ENCODE measurements around the gene FAM13A.

The FAM13A gene

DNA sequence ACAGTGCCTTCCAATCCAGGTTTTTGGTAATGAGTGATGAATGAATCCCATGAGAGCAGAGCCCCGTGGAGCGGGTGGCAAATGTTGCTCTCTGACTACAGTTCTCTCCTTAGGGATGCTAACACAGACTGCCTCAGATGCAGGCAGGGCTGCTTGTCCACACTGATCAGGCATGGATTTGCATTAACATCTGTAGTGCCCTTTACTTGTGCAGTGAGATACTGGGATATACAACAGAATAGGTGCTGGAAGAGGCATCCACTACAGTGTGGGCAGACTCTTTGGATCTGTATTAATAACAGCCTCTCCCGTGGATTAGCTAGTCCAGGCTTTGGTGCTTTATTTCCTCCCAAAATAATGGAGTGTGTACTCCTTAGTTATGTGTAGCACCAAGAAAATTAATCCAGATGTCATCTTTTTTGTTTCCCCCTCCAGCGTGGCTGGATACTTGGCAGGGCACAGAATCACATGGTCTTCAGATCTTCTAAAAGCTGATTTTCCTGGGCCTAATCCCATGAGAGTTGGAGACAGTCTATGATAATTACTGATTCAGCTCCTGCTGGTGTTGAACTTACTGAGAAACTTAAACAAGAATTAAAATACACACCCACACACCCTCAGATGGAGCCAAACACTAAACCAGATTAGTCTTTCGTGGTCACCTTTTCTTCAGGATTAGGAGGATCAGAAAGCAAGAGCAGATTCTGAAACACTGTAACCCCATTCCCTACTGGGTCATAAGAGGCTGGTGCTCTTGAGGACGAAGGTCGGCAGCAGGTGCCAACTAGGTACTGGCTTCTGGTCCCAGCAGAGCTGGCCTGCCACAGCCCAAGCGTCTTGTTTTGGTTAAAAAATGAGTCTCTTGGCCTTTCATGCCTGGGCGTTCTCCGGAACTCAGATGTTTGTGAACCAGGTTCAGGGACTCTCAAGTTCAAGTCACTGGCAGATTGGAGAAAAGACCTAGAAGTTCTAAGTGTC lies 336.2 kb downstream of the FAM13A start:
- no peak overlapping the region for H3K4me2 ChIP-seq (ENCODE audit: low read depth, low read length, poor library complexity, severe bottlenecking)
- H3K9ac ChIP-seq (ENCODE audit: low read length), result no peak overlapping the region
- H3K4me3 ChIP-seq (ENCODE audit: insufficient read depth, low read length, poor library complexity, severe bottlenecking), result no peak overlapping the region
- no peaks in the 10 kb centered on the region for H3K27me3 ChIP-seq (ENCODE audit: low read length)
- no peak for TF ChIP-seq EZH2phosphoT487 (conservative IDR thresholded peaks at IDR 0.05; ENCODE audit: low read length)
- TF ChIP-seq, protein P1, sequence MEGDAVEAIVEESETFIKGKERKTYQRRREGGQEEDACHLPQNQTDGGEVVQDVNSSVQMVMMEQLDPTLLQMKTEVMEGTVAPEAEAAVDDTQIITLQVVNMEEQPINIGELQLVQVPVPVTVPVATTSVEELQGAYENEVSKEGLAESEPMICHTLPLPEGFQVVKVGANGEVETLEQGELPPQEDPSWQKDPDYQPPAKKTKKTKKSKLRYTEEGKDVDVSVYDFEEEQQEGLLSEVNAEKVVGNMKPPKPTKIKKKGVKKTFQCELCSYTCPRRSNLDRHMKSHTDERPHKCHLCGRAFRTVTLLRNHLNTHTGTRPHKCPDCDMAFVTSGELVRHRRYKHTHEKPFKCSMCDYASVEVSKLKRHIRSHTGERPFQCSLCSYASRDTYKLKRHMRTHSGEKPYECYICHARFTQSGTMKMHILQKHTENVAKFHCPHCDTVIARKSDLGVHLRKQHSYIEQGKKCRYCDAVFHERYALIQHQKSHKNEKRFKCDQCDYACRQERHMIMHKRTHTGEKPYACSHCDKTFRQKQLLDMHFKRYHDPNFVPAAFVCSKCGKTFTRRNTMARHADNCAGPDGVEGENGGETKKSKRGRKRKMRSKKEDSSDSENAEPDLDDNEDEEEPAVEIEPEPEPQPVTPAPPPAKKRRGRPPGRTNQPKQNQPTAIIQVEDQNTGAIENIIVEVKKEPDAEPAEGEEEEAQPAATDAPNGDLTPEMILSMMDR (IDR thresholded peaks at IDR 0.05; ENCODE audit: insufficient read depth, low read length, poor library complexity, severe bottlenecking), result no peak
- no peaks in the 10 kb centered on the region for H3K9me2 ChIP-seq (replicated peaks; ENCODE audit: insufficient read depth, low read length)
- H3K9me3 ChIP-seq (ENCODE audit: insufficient read depth, low read length), result no peaks in the 10 kb centered on the region
- H3K79me2 ChIP-seq (ENCODE audit: insufficient read depth, low read length), result no peaks in the 10 kb centered on the region
- H3F3A ChIP-seq (ENCODE audit: insufficient read depth), result no peaks in the 10 kb centered on the region
- H3K36me3 ChIP-seq (ENCODE audit: low read length), result 0 out of 2 replicates have a peak, but pooled peaks cover 3% of the 10 kb centered on the region
- no peak overlapping the region for H2AFZ ChIP-seq (ENCODE audit: low read depth, low read length, severe bottlenecking)
- no peak overlapping the region for H3K27ac ChIP-seq (ENCODE audit: low read depth, low read length)
- no peaks in the 10 kb centered on the region for H4K20me1 ChIP-seq (ENCODE audit: low read depth, low read length)

DNA sequence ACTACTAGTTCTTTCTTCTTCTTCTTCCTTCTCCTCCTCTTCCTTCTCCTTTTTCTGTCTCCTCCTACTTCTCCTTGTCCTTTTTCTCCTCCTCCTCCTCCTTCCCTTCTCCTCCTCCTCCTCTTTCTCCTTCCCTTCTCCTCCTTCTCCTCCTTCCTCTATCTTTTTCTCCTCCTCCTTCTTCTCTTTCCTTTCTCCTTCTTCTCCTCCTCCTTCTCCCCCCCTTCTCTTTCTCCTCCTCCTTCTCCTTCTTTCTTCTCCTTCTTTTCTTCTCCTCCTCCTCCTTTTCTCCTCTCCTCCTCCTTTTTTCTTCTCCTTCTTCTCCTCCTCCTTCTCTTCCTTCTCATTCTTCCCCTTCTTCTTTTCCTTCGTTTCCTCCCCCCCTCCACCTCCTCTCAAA lies 337.6 kb downstream of the FAM13A start:
- Histone ChIP-seq H3K27ac (ENCODE audit: low read depth, low read length) (no peak overlapping the region), H3K9me2 (replicated peaks; ENCODE audit: insufficient read depth, low read length) (no peaks in the 10 kb centered on the region), H3K27me3 (ENCODE audit: low read length) (no peaks in the 10 kb centered on the region), H3F3A (ENCODE audit: insufficient read depth) (no peaks in the 10 kb centered on the region), H3K9ac (ENCODE audit: low read length) (no peak overlapping the region), H2AFZ (ENCODE audit: low read depth, low read length, severe bottlenecking) (no peak overlapping the region), H3K9me3 (ENCODE audit: insufficient read depth, low read length) (no peaks in the 10 kb centered on the region), H3K36me3 (ENCODE audit: low read length) (0 out of 2 replicates have a peak, but pooled peaks cover 3% of the 10 kb centered on the region), H3K4me3 (ENCODE audit: insufficient read depth, low read length, poor library complexity, severe bottlenecking) (no peak overlapping the region), H3K79me2 (ENCODE audit: insufficient read depth, low read length) (no peaks in the 10 kb centered on the region), H4K20me1 (ENCODE audit: low read depth, low read length) (no peaks in the 10 kb centered on the region), H3K4me2 (ENCODE audit: low read depth, low read length, poor library complexity, severe bottlenecking) (no peak overlapping the region)
- TF ChIP-seq, protein P1 (IDR thresholded peaks at IDR 0.05; ENCODE audit: insufficient read depth, low read length, poor library complexity, severe bottlenecking), result no peak
- no peak for TF ChIP-seq EZH2phosphoT487 (conservative IDR thresholded peaks at IDR 0.05; ENCODE audit: low read length)

DNA sequence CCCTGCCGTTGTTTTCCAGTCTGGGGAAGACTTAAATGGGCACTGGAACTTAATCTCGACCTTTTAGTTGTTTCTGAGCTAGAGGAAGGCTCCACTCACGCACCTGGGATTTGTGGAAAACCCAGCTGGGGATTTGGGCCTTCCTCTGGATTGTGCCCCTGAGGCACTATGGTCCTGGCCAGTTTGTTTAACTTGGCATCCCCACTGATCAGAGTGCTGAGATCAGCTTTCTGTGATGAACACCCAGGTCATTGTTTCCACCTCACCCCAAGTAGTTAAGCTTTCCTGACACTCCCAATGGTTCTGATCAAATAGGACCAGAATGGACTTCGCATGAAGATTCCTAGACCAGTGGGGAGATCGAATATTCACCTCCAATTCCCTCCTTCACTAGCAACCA lies 338.9 kb downstream of the FAM13A start:
- TF ChIP-seq, protein P1 (IDR thresholded peaks at IDR 0.05; ENCODE audit: insufficient read depth, low read length, poor library complexity, severe bottlenecking), result no peak
- TF ChIP-seq EZH2phosphoT487 (conservative IDR thresholded peaks at IDR 0.05; ENCODE audit: low read length), result no peak
- Histone ChIP-seq H3K9me2 (replicated peaks; ENCODE audit: insufficient read depth, low read length) (no peaks in the 10 kb centered on the region), H3K79me2 (ENCODE audit: insufficient read depth, low read length) (no peaks in the 10 kb centered on the region), H3K4me2 (ENCODE audit: low read depth, low read length, poor library complexity, severe bottlenecking) (no peak overlapping the region), H2AFZ (ENCODE audit: low read depth, low read length, severe bottlenecking) (no peak overlapping the region), H3K27me3 (ENCODE audit: low read length) (no peaks in the 10 kb centered on the region), H3K27ac (ENCODE audit: low read depth, low read length) (no peak overlapping the region), H4K20me1 (ENCODE audit: low read depth, low read length) (no peaks in the 10 kb centered on the region), H3K9ac (ENCODE audit: low read length) (no peak overlapping the region), H3F3A (ENCODE audit: insufficient read depth) (no peaks in the 10 kb centered on the region), H3K4me3 (ENCODE audit: insufficient read depth, low read length, poor library complexity, severe bottlenecking) (no peak overlapping the region), H3K36me3 (ENCODE audit: low read length) (0 out of 2 replicates have a peak, but pooled peaks cover 3% of the 10 kb centered on the region), H3K9me3 (ENCODE audit: insufficient read depth, low read length) (no peaks in the 10 kb centered on the region)
